ENCODE results near the gene CLEC2L.

CLEC2L gene

DNA sequence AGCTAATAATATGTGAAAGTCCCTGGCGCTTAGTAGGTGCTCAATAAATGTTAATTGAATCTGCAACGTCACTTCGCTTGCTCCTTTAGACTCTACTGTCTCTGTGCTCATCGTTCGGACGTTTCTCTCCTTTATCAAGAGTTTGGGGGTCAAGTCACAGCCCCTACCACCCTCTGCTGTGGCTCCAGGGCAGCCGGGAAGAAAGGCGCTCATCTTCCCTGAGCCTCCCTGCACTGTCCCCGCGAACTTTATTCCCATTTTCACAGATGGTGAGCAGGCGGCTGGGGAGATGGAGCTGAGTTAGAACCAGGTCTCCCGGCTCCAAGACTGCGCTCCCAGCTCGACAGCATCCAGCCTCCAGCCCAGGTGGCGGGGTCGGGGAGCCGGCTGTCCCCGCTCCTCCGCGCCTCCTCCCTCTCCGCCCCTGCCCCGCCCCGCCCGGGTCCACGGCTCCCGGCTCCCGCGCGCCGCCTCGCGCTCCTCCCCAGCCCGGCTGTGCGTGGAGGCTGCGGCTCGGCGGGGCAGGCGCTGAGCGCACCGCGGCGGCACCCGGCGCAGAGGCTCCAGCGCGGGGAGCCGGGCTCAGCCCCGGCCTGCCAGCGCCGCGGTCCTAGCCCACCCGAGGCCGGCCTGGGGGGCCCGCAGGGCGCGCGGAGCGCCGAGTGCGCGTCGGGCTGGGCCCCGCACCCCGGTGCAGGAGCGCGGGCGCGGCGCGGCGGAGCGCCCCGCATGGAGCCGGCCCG is at the start of gene CLEC2L:
CLEC2L (plus strand) TSS at position 487 of the 743 bp plus-strand sequence; CDS start at position 730, 243 bp downstream.
- no peak for DNase-seq

DNA sequence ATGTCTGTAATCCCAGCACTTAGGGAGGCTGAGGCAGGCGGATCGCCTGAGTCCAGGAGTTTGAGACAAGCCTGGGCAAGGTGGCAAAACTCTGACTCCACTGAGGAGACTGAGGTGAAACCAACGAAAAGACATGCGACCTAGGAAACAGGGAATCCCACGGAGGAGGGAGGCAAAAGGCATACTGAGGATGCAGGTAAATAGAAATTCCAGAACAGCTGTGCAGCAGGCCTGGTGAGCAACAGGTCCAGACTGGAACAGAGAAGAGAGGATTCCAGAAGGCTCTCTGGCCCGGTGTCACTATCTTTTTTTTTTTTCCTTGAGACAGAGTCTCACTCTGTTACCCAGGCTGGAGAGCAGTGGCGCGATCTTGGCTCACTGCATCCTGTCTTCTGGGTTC is 47.3 kb upstream of the CLEC2L start:
- no peak for DNase-seq

DNA sequence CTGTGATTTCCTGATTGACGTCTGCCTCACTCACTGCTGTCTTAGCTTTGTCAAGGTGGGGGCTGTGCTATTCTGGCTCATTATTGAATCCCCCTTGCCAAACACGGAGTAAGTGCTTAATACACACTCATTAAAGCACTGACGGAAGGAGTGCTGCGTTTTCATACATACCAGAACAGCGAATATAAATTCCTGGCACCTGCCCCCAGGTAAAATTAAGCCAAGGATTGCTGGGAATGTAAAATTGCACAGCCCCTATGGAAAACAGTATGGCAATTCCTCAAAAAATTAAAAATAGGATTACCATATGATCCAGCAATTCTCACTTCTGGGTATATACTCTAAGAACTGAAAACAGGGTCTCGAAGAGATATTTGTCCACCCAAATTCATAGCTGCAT is 46.6 kb upstream of the CLEC2L start:
- DNase-seq = no peak

DNA sequence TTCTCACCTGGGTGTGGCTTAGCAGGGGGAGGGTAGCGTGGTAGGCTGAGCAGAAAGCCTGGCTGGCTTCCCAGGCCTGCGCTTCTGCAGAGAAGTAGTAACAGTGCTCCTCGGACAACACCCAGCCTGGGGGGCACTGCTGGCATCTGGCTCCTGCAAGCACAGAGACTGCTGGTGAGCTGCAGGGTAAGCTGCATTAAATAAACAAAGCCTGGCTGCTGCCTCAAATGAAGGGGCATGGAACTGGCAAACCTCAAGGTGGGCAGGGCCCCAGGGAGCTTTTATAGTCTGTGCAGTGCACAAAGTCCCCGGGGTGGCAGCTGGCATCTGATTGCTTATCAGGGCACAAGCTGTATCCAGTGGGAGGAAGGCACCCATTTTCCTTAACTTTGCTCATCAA is 43.9 kb upstream of the CLEC2L start:
- no peak for DNase-seq

DNA sequence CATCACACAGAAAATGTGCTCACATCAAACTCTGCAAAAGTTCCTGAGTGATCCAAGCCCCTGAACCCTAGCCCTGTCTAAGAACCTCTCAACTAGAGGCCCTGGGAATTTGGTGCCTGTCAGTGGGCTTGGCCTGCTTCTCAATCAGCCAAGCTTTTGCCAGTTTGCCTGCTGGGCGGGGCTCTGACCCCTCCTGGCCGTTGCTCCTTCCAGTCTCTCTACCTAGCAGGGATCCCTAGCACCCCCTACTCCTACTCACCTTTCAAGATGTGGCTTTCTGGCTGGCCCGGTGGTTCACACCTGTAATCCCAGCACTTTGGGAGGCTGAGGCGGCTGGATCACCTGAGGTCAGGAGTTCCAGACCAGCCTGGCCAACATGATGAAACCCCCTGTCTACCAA is 42.1 kb upstream of the CLEC2L start:
- no peak for DNase-seq

DNA sequence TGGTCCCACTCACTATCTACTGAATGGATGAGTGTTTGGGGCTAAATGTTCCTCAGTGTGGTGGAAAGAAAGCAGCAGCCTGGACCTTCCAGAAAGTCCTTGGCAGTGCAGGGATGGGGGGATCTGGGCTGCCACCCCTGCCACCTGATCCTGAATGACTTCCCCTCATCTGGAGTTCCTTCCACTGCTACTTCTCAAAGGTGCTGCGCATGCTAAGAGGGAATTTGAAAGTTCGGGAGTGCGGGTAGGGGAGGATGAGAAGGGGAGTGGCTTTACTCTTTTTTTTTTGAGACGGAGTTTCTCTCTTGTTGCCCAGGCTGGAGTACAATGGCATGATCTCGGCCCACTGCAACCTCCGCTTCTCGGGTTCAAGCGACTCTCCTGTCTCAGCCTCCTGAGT is 41.4 kb upstream of the CLEC2L start:
- no peak for DNase-seq

DNA sequence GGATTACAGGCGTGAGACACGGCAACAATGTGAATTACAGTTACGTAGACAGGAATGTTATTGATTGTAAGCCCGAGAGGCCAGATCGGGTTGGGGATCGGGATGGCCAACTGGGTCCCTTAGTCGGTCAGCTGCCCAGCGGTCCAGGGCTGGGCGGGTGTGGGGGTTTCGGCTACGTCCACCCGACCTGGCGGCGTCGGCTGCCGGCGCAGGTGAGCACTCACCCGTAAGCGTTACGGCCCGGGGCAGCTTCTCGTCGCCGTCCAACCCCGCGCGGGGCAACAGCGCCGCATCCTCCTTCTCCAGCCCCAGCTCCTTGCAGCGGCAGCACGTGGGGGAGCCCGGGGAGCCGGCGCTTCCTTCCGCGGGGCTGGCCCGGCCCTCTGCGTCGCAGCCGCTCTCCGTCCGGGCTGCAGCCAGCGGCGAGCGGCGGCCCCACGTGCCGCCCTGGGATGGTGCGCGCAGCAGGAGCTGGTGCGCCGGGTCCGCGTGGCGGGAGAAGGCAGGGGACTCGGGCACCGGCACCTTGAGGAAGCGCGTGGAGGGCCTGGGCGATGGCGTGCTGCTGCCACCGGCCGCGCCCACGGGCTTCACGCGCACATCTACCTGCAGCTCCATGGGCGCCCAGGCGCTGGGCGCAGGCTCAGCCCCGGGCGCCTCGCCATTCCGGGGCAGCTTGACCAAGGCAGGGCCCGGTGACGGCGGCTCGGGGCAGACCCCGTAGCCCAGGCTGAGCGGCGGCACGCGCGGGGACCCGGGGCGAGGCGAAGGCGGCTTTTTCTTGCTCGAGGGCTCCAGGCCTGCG is 40.6 kb upstream of the CLEC2L start:
- DNase-seq = no peak

DNA sequence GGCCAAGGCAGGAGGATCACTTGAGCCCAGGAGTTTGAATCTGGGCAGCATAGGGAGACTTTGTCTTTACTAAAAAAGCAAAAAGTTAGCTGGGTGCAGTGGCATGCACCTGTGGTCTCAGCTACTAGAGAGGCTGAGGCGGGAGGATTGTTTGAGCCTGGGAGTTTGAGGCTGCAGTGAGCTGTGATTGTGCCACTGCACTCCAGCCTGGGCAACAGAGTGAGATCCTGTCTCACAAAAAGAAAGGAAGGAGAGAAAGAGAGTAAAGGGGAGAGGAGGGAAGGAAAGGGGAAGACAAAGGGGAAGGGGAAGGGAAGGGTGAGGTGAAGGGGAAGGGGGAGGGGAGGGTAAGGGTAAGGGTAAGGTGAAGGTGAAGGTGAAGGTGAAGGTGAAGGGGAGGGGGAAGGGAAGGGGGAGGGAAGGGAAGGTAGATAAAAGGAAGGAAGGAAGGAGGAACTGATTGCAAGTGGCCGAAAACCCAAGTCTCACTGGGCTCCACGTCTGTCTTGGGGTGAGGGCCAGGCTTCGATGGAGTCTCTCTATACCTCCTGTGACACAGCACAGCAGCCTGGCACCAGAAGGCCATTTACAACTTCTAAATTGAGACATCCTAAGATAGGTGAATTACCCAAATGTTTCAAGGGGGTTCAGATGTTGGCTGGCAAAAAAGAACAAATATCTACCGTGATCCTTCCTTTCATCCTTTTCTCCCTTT is 36.0 kb upstream of the CLEC2L start:
- no peak for DNase-seq

DNA sequence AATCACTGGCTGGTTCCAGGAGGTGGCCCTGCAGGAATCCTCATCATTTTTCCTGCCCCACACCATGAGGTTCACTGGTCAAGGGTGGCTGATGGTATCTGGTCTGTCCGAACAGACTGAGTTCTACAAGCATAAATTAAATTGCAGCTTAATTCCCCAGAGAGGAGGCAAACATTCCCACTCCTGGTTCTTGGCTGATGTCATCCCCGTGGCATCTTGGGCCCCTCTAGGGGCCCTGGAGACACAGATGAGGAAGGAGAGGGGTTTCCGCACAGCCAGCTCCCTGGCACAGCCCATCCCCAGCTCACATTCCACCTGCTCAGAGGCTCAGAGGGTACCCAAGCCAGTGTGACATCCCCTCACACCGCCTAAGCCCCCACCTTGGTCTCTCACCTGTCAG is 34.7 kb upstream of the CLEC2L start:
- DNase-seq = no peak

DNA sequence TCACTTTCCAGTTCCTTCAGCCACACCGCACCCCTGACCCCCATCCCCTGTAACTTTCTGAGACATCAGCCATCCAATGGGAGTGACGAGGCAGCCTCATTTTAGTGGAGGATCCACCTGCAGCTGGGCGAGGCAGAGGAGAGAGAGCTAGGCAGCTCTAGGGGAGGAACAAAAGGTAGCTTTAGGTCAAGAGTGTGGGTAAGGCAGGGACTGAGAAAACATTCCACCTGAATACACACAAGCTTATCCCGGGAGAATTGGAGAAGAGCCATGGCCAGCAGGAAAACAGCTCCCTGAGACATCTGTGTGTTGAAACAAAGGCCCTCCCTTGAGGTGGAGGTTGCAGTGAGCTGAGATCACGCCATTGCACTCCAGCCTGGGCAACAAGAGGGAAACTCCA is 33.4 kb upstream of the CLEC2L start:
- DNase-seq = no peak

DNA sequence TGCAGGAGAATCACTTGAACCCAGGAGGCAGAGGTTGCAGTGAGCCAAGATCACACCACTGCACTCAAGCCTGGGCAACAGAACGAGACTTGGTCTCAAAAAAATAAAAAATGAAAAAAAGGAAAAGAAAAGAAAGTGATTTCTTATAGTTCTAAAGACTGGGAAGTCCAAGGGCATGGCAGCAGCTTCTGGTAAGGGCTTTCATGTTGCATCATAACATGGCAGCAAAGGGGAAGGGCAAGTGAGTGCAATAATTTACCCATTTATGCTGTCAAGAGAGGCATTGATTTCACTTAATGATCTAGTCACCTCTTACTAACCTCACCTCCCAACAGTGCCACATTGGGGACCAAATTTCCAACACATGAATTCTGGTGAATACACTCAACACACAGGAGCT is 31.2 kb upstream of the CLEC2L start:
- no peak for DNase-seq

DNA sequence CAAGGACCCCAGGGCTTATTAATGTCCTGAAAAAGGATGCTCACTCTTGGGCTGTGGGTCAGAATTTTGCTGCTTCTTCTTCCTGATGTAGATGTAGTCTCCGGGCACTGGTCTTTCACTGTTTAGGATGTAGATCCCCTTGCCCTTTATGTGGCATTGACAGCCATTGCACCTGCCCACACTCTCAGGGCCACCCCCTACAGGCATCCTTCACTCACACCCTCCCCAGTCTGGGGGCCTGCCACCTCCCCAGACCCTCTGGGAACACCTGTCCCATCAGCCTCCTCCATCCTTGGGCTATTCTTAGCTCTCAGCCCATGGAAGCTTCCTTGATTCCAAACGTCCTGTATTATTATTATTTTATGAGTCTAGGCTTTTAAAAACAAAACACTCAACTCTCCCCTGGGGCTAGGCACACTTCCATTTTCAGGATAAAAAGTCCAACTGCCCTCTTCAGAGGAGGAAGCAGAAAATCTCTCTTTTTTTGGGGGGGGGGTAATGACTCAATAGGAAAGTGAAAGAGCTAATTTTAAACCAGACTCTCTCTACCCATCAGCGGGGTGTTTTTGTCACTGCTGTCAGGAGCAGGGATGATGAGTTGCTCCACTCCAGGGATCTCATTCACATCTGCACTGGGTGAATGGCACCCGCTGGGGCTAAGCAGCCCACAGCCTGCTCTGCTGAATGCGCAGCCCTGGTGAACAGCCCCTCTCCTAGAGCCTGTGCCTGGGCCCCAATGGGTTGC is 28.5 kb upstream of the CLEC2L start:
- DNase-seq = peak; percentile 90

DNA sequence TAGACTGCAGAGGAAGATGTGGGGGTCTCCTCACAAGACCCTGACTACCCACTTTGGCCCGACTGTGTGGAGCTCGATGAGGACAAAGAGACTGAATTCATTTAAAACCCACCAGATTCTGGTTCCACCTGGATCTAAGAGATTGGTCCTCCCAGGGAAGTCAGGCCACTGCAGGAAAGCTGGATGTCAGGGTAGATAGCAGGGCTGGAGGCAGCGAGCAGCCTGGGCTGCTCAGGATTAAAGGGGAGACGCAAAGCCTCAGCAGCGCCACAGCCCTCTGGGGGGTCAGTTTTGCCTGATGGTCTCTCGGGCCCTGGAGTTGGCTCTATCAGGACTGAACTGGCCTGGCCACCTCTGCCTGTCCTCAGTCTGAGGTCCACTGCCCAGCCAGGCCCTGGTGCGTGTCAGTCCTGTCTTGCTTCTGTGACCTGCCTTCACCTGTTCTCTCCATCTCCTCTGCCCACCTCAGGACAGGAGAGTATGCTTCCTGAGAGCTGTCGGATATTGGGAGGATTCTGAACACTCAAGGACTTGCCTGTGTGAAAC is 27.8 kb upstream of the CLEC2L start:
- DNase-seq = no peak

DNA sequence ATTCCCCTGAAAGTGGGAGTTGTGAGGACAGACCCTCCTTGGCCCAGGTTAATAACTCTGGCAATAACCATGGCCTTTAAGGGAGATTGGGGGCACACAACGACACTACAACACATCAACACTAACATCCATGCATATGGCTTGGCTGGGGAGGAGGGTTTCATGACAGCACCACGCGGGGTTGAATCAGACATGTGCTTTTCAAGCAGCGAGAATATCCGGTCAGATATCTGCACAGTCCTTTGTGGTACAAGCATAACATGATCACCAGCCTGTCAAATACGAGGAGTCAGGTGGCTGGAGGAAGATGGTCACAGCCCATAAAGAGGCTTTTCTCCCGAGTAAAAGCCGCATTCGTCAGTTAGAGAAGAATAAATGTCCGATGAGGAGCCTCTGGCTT is 27.0 kb upstream of the CLEC2L start:
- no peak for DNase-seq

DNA sequence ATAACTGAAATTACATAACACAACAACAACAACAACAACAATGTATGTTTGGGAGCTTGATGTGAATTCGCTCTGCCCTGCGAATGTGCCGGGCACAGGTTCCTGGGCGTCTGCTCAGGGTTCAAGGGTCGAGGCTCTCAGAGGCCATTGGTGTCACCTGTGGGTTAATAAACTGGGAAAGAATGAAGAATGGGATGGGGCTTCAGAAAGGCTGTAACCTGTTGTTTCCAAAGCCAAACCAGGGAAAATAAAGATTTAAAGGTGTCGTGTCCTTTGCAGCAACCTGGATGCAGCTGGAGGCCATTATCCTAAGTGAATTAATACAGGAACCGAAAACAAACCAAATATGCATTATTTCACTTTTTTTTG is 22.7 kb upstream of the CLEC2L start:
- no peak for DNase-seq

DNA sequence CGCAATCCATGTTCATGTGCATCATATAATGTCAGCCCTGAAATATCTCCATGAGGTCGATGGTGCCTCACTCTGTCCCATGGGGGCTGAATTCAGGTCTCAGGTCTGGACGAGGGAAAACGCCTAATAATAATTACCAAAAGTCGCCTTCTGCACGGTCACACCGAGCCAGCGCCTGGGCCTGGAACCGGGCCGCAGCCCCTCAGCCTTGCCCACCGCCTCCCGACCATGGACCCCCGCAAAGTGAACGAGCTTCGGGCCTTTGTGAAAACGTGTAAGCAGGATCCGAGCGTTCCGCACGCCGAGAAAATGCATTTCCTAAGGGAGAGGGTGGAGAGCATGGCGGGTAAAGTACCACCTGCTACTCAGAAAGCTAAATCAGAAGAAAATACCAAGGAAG is 21.3 kb upstream of the CLEC2L start:
- no peak for DNase-seq

DNA sequence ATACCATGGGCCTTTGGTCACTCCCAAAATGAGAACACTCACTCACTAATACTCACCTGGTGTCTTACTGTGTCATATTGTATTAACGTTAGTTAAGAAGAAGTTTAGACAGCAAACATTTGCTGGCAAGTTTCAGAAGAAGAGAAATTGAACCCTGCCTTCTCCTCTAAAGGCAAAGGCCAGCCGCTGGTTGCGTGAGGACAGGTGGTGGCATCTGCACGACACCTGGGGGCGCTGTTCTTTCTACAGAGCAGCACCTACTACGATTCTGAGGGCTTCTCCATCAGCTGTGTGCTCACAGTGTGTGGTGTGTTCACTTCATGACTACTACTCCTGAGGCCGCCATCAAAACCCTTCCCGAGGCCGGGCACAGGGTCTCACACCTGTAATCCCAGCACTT is 17.9 kb upstream of the CLEC2L start:
- DNase-seq = no peak

DNA sequence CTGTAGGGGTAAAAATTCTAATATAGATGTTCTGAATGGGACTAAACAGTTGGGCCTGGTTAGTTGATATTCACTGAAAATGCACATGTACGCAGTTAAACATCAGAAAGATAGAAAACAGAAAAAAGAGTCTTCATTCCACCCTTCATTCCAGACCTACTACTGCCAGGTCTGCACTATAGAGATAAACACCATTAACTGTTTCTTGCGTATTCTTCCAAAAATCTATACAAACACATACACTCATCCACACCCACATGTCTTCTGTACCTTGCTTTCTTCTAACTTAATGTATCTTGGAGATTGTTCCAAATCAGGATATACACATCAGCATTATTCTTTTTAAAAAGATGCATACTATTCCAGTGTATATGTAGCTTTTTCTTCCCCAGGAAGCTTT is 13.9 kb upstream of the CLEC2L start:
- DNase-seq = no peak

DNA sequence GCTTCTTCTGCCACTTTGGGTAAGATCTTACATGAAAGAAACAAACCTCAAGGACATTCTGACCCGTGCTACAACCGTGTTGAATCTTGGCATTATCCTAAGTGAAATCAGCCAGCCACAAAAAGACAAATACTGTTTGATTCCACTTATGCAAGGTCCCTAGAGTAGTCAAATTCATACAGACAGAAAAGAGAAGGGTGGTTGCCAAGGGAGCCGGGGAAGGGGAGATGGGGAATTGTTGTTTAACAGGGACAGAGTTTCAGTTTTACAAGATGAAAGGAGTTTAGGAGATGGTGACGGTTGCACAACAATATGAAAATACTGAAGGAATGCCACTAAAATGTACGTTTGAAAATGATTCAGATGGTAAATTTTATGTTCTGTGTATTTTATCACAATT is 12.2 kb upstream of the CLEC2L start:
- no peak for DNase-seq

DNA sequence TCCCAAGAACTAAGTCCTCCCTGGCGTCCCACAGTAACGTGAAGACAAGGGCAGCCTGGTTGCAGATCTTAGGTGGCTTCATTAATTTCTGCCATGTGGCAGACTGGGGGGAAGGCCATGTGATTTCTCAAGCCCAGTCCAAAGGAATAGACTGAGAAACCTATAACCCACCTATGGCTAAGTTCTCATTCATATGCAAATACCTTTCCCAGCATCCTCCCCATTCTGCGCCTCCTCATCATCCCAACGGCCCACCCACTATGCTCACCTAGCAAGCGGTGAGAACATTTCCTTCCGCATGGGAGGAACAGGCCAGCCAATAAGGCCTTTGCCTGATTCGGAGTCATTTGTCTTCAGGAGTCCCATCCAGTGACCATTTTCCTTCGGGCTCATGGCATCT is 8.2 kb upstream of the CLEC2L start:
- no peak for DNase-seq

DNA sequence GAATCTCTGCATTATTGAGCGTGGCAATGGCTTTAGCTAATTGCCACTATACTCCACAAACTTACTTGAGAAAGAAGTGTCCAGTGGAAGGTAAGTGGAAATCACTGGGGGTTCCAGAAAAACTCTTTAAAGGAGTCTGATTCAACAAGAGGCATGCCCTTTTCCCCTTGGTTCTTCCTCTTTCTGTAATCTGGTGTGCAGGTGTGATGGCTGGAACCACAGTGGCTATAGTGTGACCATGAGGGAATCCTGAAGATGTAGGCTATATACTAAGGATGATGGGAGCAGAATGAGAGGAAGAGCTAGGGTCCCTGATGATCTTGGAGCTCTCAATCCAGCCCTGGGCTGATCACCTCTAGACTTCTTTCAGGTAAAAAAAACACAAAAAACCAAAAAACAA is 2.0 kb upstream of the CLEC2L start:
- DNase-seq = no peak

DNA sequence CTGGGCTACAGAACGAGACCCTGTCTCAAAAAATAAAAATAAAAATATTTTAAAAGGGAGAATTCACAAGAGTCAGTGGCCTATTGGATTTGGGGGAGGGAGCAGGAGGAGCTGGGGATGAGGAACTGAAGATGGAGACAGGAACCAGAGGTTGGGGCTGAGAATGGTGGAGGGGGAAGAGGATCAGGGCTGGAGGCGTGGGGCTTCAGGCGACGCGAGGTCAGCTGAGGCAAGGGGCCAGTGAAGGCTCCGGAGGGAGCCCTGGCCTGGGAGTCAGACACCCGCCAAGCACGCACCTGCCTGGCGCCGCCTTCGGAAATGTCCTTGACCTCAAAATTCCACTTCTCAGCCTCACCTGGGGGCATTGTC is 671 bp upstream of the CLEC2L start:
- peak; percentile 26 for DNase-seq
